ENCODE measurements around the gene KISS1.
"Not testable (repeated sequence)": the region's sequence is repeated elsewhere in the genome, so short reads cannot be mapped to it uniquely, and the experiment has no call there.

Gene KISS1

GRCh38 chr1:204196068-204196795, at the start of gene KISS1:
KISS1 (minus strand) TSS chr1:204196491; CDS start chr1:204192876, 3,615 bp downstream.
- no peak for DNase-seq (ENCODE audit: low read depth, low spot score)
- H3K27ac ChIP-seq = no peak within 1 kb of the TSS

GRCh38 chr1:204242920-204243319, 46.6 kb upstream of the KISS1 start:
- no peak overlapping the region for H3K27ac ChIP-seq
- DNase-seq (ENCODE audit: low read depth, low spot score) = no peak

GRCh38 chr1:204241914-204242313, 45.6 kb upstream of the KISS1 start:
- no peak for DNase-seq (ENCODE audit: low read depth, low spot score)
- H3K27ac ChIP-seq = no peak overlapping the region

- peak; percentile 33 for DNase-seq (ENCODE audit: low read depth, low spot score)
- H3K27ac ChIP-seq = peak overlapping the region; percentile 59
Measured at GRCh38 chr1:204241050-204241449, 44.8 kb upstream of the KISS1 start.

GRCh38 chr1:204240233-204240632, 43.9 kb upstream of the KISS1 start:
- DNase-seq (ENCODE audit: low read depth, low spot score) = no peak
- peak overlapping the region; percentile 59 for H3K27ac ChIP-seq

GRCh38 chr1:204239401-204239800, 43.1 kb upstream of the KISS1 start:
- not testable (repeated sequence) for H3K27ac ChIP-seq; DNase-seq (ENCODE audit: low read depth, low spot score)

- not testable (repeated sequence) for H3K27ac ChIP-seq; DNase-seq (ENCODE audit: low read depth, low spot score)
Measured at GRCh38 chr1:204238520-204238919, 42.2 kb upstream of the KISS1 start.

- H3K27ac ChIP-seq; DNase-seq (ENCODE audit: low read depth, low spot score): not testable (repeated sequence)
Measured at GRCh38 chr1:204237515-204237914, 41.2 kb upstream of the KISS1 start.

GRCh38 chr1:204232526-204232925, 36.2 kb upstream of the KISS1 start:
- no peak overlapping the region for H3K27ac ChIP-seq
- DNase-seq (ENCODE audit: low read depth, low spot score) = no peak

- H3K27ac ChIP-seq = no peak overlapping the region
- no peak for DNase-seq (ENCODE audit: low read depth, low spot score)
Measured at GRCh38 chr1:204230211-204230610, 33.9 kb upstream of the KISS1 start.

- no peak overlapping the region for H3K27ac ChIP-seq
- no peak for DNase-seq (ENCODE audit: low read depth, low spot score)
Measured at GRCh38 chr1:204228896-204229295, 32.6 kb upstream of the KISS1 start.

GRCh38 chr1:204227996-204228785, 31.9 kb upstream of the KISS1 start:
- no peak overlapping the region for H3K27ac ChIP-seq
- DNase-seq (ENCODE audit: low read depth, low spot score) = no peak

GRCh38 chr1:204227351-204227750, 31.1 kb upstream of the KISS1 start:
- no peak for DNase-seq (ENCODE audit: low read depth, low spot score)
- no peak overlapping the region for H3K27ac ChIP-seq

GRCh38 chr1:204225841-204226735, 29.8 kb upstream of the KISS1 start:
- DNase-seq (ENCODE audit: low read depth, low spot score) = peak; percentile 60
- peak overlapping the region; percentile 62 for H3K27ac ChIP-seq

GRCh38 chr1:204224655-204225054, 28.4 kb upstream of the KISS1 start:
- DNase-seq (ENCODE audit: low read depth, low spot score) = no peak
- no peak overlapping the region for H3K27ac ChIP-seq

GRCh38 chr1:204223129-204223860, 27.0 kb upstream of the KISS1 start:
- no peak overlapping the region for H3K27ac ChIP-seq
- DNase-seq (ENCODE audit: low read depth, low spot score) = no peak

- no peak overlapping the region for H3K27ac ChIP-seq
- no peak for DNase-seq (ENCODE audit: low read depth, low spot score)
Measured at GRCh38 chr1:204222764-204223055, 26.4 kb upstream of the KISS1 start.

GRCh38 chr1:204222006-204222763, 25.9 kb upstream of the KISS1 start:
- no peak for DNase-seq (ENCODE audit: low read depth, low spot score)
- H3K27ac ChIP-seq = no peak overlapping the region

GRCh38 chr1:204221271-204221670, 25.0 kb upstream of the KISS1 start:
- DNase-seq (ENCODE audit: low read depth, low spot score) = no peak
- H3K27ac ChIP-seq = no peak overlapping the region

All from epithelial cell of prostate (primary cell).